ENCODE results near the gene SLC25A24. TPM values are rescaled to one million over a fixed set of nuclear protein-coding genes. Genes with fewer than 3 reads are reported as not detected.

SLC25A24 gene
- total RNA-seq, 2 donors from 2014 or later: 6.3 to 21.5 TPM

- Histone ChIP-seq H3K4me3 (no peak overlapping the region), H3K4me1 (no peaks in the 10 kb centered on the region), H3K27me3 (no peaks in the 10 kb centered on the region), H3K9me3 (no peaks in the 10 kb centered on the region), H3K36me3 (replicated peaks in 1 of 2; ENCODE audit: insufficient read depth in 1 of 2, low read depth in 2 of 2) (no peaks in the 10 kb centered on the region), H3K27ac (no peak overlapping the region)
- DNase-seq (no peak), ATAC-seq (no peak)
- intact Hi-C loops (cut with DNase I): no loop called here
- WGBS, 2 donors: 43 to 90% methylated on average over 3 of the region's 3 CpGs
- TF ChIP-seq POLR2A (IDR thresholded peaks at IDR 0.05) (no peak), CTCF (IDR thresholded peaks at IDR 0.05) (no peak)
These were observed 86.6 kb downstream of the SLC25A24 start for GRCh38 chr1:108113496-108113895.

DNA sequence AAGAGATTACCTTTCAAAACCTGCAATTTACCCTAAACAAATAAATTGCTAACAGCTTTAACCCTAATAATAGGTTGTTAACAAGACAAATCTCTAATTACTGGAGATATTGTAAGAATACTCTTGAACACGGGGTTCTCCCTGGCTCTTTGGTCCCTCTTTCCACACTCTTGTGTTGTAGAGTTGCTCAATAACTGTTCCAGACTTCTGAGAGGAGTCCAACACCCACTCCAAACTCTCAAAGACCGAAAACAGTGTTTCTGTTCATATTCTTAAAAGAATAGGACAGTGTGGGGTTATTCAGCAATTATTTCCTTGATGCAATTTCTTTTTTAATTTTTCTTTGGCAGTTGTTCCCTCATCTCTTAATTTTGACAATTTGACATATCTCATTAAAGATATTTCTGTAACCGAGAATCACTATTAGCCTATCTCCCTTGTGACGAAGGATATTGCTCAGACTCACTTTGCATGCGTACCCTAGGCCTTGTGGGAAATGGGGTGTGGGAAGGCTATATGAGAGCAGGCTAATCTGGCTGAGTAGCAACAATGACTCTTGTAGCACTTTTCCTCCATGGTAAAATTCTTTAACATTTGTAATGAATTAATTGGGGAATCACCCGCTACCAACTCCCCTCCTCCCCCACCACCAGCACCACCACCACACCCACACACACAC, 90.7 kb downstream of the SLC25A24 start:
- TF ChIP-seq POLR2A (IDR thresholded peaks at IDR 0.05) (no peak), CTCF (IDR thresholded peaks at IDR 0.05) (no peak)
- DNase-seq (no peak), ATAC-seq (no peak)
- H3K27ac ChIP-seq: no peak overlapping the region
- H3K4me3 ChIP-seq: no peak overlapping the region
- WGBS, 2 donors: 65 to 81% methylated on average over 6 of the region's 6 CpGs
- H3K36me3 ChIP-seq (replicated peaks in 1 of 2; ENCODE audit: insufficient read depth in 1 of 2, low read depth in 2 of 2): no peaks in the 10 kb centered on the region
- no peaks in the 10 kb centered on the region for H3K9me3 ChIP-seq
- intact Hi-C loops (cut with DNase I): no loop called here
- no peaks in the 10 kb centered on the region for H3K4me1 ChIP-seq
- no peaks in the 10 kb centered on the region for H3K27me3 ChIP-seq

- H3K27me3 ChIP-seq: no peaks in the 10 kb centered on the region
- no peak for ATAC-seq
- no peak overlapping the region for H3K4me3 ChIP-seq
- no peaks in the 10 kb centered on the region for H3K9me3 ChIP-seq
- no peak for DNase-seq
- TF ChIP-seq CTCF (IDR thresholded peaks at IDR 0.05) (no peak), POLR2A (IDR thresholded peaks at IDR 0.05) (no peak)
- H3K36me3 ChIP-seq (replicated peaks in 1 of 2; ENCODE audit: insufficient read depth in 1 of 2, low read depth in 2 of 2): no peaks in the 10 kb centered on the region
- intact Hi-C loops (cut with DNase I): no loop called here
- no peaks in the 10 kb centered on the region for H3K4me1 ChIP-seq
- H3K27ac ChIP-seq: no peak overlapping the region
These were observed 92.0 kb downstream of the SLC25A24 start for GRCh38 chr1:108108119-108108518.

GRCh38 chr1:108107658-108108057, 92.5 kb downstream of the SLC25A24 start:
- no peaks in the 10 kb centered on the region for H3K36me3 ChIP-seq (replicated peaks in 1 of 2; ENCODE audit: insufficient read depth in 1 of 2, low read depth in 2 of 2)
- no peaks in the 10 kb centered on the region for H3K4me1 ChIP-seq
- TF ChIP-seq POLR2A (IDR thresholded peaks at IDR 0.05) (no peak), CTCF (IDR thresholded peaks at IDR 0.05) (no peak)
- no peak for DNase-seq
- H3K27me3 ChIP-seq: no peaks in the 10 kb centered on the region
- no peak overlapping the region for H3K4me3 ChIP-seq
- H3K9me3 ChIP-seq: no peaks in the 10 kb centered on the region
- intact Hi-C loops (cut with DNase I): no loop called here
- WGBS, 2 donors: 42 to 49% methylated on average over 4 of the region's 4 CpGs
- no peak for ATAC-seq
- no peak overlapping the region for H3K27ac ChIP-seq

GRCh38 chr1:108106775-108107174, 93.4 kb downstream of the SLC25A24 start:
- Histone ChIP-seq H3K4me3 (no peak overlapping the region), H3K9me3 (no peaks in the 10 kb centered on the region), H3K27me3 (no peaks in the 10 kb centered on the region), H3K4me1 (no peaks in the 10 kb centered on the region), H3K27ac (no peak overlapping the region), H3K36me3 (replicated peaks in 1 of 2; ENCODE audit: insufficient read depth in 1 of 2, low read depth in 2 of 2) (no peaks in the 10 kb centered on the region)
- ATAC-seq: no peak
- intact Hi-C loops (cut with DNase I): no loop called here
- TF ChIP-seq POLR2A (IDR thresholded peaks at IDR 0.05): no peak
- no peak for TF ChIP-seq CTCF (IDR thresholded peaks at IDR 0.05)
- DNase-seq: no peak
- 38 to 45% methylated on average over 1 of the region's 1 CpG for WGBS, 2 donors
